Sigmoid colon (tissue), 4 donors: ENCODE data around the gene MROH2A.

Experiments used
- CTCF ChIP-seq, 4 experiments: fragments of 450-650 bp in 3 of 4; fragments of 200-600 bp in 1 of 4; IDR thresholded peaks; one replicate each; pipeline ENCODE4 v1.5.1; 2016 to 2019; ENCODE audit warnings: antibody characterized with exemption in 4 of 4, mild to moderate bottlenecking in 3 of 4, moderate library complexity in 2 of 4
- EP300 ChIP-seq, 4 donors: sonication (generic); formaldehyde crosslinking; IDR thresholded peaks; one replicate each; pipeline ENCODE4 v1.6.1; 2017; ENCODE audit warnings: antibody characterized with exemption in 4 of 4
- POLR2A ChIP-seq, 2 donors: fragments of 450-650 bp; IDR thresholded peaks; one replicate each; pipeline ENCODE4 v1.6.1; 2016; ENCODE audit warnings: antibody characterized with exemption in 2 of 2, mild to moderate bottlenecking in 2 of 2, moderate library complexity in 2 of 2

- no peak for TF ChIP-seq CTCF (IDR thresholded peaks at IDR 0.05)
- no peak for TF ChIP-seq EP300 (IDR thresholded peaks at IDR 0.05)
- TF ChIP-seq POLR2A (IDR thresholded peaks at IDR 0.05): no peak
These were observed 37.7 kb downstream of the MROH2A start for GRCh38 chr2:233815861-233816260.
